ENCODE data around the gene GRM8.
"Not testable (repeated sequence)": the region's sequence is repeated elsewhere in the genome, so short reads cannot be mapped to it uniquely, and the experiment has no call there.

The GRM8 gene

DNA sequence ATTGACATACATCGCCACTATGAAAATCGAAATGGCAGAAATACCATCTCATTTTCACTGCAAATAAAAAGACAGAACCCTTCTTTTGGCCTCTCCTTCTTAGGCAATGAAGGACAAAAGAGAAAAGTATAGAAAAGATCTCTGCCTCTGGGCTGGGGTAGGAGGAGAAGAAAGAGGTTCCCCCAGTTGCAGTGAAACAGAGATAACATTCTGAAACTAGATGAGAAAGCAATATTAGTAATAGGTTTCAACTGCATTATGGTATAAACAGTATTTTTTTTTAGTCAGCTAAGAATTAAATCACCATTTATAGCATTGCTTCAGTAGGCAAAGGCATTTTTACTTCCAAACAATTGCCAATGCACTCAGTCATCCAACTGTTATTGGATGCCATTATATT, 347.5 kb downstream of the GRM8 start:
- DNase-seq: not testable (repeated sequence)

DNA sequence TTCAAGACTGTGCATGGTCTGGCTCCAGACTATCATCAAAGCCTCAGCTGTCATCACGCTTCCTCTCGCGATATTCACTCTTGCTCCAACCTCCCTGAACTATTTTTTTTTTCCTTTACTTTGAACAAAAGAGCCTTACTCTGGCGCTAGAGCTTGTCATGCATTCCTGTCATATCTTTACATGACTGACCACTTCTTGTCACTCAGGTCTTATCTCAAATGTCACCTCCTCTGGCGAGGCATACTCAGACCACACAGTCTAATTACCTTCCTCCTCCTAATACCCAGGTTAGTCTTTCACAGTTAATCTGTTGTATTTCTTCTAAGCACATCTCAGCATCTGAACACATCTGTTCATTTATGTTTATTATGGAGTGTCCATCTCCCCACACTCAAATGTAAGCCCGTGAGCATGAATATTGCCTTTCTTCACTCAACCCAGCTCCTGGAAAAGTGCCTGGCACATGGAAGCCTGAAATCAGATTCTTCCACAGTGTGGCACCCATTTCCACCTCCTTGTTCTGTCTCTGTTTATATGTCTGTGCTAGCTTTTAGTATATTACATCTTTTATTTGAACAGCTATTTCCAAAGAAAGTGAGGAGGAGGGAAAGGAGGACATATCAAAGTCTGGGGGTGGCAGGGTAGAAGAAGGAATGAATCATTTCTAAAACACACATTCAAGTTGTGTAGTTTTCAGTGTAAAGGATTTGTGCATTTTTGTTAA, 351.5 kb downstream of the GRM8 start:
- not testable (repeated sequence) for DNase-seq

DNA sequence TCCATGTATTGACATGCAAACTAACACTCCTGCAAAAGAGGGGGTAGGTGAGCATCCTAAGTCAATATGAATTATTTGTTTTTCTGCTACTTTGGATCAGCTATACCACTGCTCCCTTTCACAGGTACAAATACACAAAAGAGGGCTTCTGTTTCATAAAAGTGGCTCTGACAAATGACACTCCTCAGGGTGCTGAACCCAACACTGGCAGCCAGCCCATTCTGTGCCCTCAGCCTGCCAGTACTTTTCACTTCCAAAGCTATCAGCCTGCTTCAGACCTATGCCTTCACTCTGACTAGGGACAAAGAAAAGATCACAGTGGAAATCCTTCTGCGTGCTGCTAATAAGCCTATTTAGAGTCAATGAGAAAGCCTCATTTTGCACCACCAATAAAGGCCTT, 364.8 kb downstream of the GRM8 start:
- DNase-seq: not testable (repeated sequence)

- not testable (repeated sequence) for DNase-seq
Observed at GRCh38 chr7:126887560-126887959, 365.2 kb downstream of the GRM8 start.

DNA sequence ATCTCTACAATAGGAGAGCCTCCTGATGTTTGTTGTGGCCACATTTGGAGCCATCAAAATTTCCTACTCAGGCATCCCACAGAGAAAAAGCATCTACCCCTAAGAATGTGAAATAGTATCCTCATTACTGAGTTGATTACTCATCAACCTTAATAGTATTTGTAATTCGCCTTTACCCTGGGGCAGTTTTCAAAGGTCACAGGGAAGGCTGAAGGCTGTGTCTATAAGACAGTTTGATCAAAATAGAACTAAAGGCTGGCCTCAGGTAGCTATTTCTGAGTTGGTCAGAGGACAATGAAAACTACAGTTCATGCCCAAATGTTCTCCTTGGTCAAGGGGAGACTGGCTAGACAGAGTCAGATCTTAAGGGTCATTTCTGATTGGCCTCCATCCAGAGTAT, 370.0 kb downstream of the GRM8 start:
- DNase-seq: not testable (repeated sequence)

DNA sequence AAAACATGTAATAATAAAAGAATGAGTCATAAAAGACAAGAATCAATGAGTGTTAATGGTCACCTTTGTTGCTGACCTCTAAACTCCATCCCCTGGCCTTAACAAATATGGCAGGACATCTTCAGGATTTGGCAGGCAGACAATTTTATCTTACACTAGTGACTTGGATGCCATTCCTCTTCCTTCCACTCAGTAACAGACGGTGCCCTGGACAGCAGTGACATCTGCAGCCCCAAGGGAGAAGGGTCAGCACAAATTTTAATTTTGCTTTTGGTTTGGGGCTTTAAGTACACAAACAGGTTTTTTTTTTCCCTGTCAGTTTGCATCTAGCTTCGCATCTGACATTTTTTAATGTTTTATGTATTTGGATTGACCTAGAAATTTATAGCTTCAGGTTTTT, 370.8 kb downstream of the GRM8 start:
- DNase-seq: not testable (repeated sequence)

- DNase-seq: no peak
Observed at GRCh38 chr7:126881315-126881714, 371.4 kb downstream of the GRM8 start.

DNA sequence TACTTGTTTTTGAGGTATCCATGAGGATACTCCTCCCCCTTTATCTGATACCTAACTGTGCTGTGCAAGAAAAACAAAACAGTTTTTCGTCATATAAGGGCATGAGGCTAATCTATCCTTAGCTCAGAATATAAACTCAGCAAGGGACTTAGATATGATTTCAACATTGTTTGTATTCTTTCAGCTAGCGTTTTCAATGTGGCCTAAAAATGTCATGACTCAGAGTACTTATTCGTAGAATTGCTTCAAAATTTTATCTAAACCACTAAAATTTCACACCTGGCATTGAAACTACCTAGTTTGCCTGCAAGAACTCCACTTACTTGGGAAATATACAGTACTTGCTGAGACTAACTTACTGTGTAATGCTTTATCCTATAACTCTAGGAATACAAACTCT, 376.2 kb downstream of the GRM8 start:
- not testable (repeated sequence) for DNase-seq

- no peak for DNase-seq
Observed at GRCh38 chr7:126856691-126857291, 395.9 kb downstream of the GRM8 start.

- DNase-seq: no peak
Observed at GRCh38 chr7:126845331-126845730, 407.4 kb downstream of the GRM8 start.

DNA sequence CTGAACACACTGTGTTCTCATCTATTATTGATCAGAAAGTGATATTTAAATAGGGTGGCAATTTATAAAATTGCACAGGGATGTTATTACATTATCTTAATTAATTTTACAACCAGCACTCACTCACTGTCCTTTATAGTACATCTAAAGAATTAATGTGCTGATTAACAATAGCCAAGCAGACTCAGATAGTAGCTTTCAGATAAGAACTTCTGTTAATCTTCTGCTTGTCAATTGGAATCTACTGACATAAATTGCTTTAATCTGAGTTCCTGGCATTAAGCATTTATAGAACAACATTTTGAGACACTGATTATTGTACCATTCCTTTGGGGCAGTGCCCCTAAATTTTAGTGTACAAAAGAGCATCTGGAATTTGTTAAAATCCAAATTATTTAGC, 408.9 kb downstream of the GRM8 start:
- DNase-seq: no peak

GRCh38 chr7:126843336-126843735, 409.4 kb downstream of the GRM8 start:
- DNase-seq: no peak

GRCh38 chr7:126842451-126842850, 410.3 kb downstream of the GRM8 start:
- no peak for DNase-seq

DNA sequence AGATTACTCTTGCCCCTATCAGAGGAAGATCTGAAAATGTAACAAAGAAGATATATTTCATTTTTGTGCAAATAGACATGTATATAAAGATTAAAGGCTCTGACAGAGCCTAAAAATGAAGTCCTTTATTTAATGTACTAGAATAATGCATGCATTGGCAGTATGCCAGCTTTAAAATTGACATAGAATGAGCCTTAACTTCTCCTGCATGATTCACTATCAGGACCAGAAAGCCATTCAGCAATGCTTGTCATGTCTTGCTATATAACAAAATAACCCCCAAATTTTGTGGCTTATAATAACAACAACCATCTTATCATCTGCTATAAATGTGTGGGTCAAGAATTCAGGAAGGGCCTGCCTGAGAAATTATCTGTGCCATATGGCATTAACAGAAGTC, 411.9 kb downstream of the GRM8 start:
- no peak for DNase-seq

- DNase-seq: no peak
Observed at GRCh38 chr7:126839624-126840023, 413.1 kb downstream of the GRM8 start.

DNA sequence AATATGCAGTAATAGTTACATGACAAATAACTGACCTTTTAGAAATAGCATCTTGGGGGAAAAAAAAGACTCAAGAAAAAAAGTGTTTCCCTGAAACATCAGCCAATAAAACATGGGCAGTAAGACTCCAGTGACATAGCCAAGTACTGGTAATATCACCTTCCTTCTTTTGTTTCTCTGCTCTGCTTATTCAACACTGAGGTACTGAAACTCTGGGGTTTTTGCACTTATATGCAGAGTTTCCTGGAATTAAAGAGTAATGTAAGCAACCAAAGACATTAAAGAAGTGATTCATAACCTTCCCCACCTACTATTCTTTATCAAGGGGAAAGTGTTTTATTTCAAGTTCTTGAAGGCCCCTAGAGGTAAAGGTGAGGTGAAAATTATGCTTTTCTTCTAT, 414.5 kb downstream of the GRM8 start:
- no peak for DNase-seq

GRCh38 chr7:126831241-126831640, 421.5 kb downstream of the GRM8 start:
- DNase-seq: not testable (repeated sequence)

GRCh38 chr7:126820925-126821324, 431.8 kb downstream of the GRM8 start:
- no peak for DNase-seq

GRCh38 chr7:126819197-126819484, 433.6 kb downstream of the GRM8 start:
- DNase-seq: no peak

DNA sequence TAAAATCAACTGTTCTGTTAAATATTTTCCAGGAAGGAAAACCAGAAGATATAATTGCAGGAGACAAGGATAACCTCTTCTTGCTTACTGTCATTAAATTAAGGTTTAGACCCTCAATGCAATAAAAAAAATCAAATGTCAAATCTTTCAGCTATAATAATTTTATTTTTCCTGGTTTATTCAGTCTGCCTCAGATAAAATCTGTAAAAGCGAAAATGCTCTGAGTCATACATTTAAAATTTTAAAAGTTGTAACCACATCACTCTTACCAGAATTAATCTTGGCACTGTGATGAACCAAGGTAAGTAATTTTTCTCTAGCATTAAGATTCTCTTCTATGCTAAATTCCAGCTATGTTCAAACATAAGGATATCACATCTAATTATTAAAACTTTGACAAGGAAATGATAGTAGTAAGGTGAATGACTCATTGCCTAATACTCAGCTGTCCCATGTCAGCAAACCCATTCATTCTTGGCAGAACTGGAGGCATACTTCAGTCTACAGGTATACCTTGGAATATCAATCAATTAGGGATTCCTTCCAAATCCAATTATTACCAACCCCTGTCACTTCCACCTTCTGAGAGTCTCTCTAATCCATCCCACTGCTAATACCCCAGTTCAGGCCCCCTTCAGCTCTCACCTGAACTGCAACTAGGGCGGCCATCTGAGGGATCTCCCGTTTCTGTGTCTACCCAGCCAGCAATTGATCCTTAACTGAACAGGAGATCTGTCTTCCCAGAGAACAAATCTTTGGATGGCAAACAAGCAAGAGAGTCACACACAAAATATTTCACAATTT, 434.1 kb downstream of the GRM8 start:
- no peak for DNase-seq

GRCh38 chr7:126809188-126809587, 443.6 kb downstream of the GRM8 start:
- DNase-seq: no peak

DNA sequence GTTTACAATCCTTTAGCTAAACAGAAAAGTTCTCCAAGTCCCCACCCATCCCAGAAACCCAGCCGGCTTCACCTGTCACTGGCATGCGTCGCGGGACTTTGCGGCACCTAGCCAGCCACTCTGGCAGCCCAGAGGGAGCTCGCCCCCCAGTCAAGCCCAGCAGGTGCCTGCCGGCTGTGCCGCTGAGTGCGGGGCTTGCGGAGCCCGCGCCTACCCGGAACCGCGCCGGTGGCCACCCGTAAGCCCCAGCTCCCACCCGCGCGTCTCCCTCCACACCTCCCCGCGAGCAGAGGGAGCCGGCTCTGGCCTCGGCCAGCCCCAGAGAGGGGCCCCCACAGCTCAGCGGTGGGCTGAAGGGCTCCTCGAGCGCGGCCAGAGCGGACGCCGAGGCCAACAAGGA, 446.1 kb downstream of the GRM8 start:
- DNase-seq: no peak

GRCh38 chr7:126805351-126805750, 447.4 kb downstream of the GRM8 start:
- no peak for DNase-seq

DNA sequence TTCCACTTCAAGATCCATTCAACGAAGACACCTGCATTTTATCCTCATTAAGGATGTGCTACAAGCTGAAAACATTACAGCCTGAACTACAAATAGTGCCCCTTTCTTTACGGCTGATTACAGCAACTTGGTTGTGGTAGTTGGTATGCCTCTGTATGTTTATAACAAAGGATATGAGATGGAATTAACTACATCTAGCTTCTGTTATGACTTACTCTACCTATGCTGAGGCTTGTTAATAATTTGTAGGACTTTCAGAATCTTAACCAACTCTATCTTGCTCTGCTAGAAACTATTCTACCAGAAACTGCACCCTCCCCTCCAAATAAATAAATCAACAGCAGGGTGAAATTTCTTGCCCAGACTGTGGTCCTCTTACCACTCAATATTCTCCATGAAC, 448.1 kb downstream of the GRM8 start:
- no peak for DNase-seq
